Fibroblast of lung (primary cell): ENCODE measurements around the gene KCTD15. TPM values are rescaled to one million over a fixed set of nuclear protein-coding genes. Genes with fewer than 3 reads are reported as not detected.

Source experiments
- DNase-seq, 2 donors: peaks; one replicate each; pipeline versions ENCODE4 v3.0.0 to v3.0.0-alpha.2; 2010; ENCODE audit warnings: low read depth in 2 of 2
- H2AFZ ChIP-seq: 2 replicates; pipeline ENCODE4 v1.5.1; 2012; ENCODE audit warnings: low read length, control low read depth, inconsistent platforms
- H3K27ac ChIP-seq: 2 replicates; pipeline ENCODE4 v1.5.1; 2011; ENCODE audit warnings: low read length, control low read depth; ENCODE audit not compliant: insufficient read depth
- H3K27me3 ChIP-seq: 2 replicates; pipeline ENCODE4 v1.5.1; 2011; ENCODE audit warnings: mild to moderate bottlenecking, low read length; ENCODE audit not compliant: control insufficient read depth, insufficient read depth
- H3K36me3 ChIP-seq: 2 replicates; pipeline ENCODE4 v1.5.1; 2011; ENCODE audit warnings: low read length; ENCODE audit not compliant: control insufficient read depth, insufficient read depth
- H3K4me1 ChIP-seq: 2 replicates; pipeline ENCODE4 v1.5.1; 2011; ENCODE audit warnings: low read length; ENCODE audit not compliant: control insufficient read depth, insufficient read depth; ENCODE audit errors: extremely low read depth
- H3K4me2 ChIP-seq: 2 replicates; pipeline ENCODE4 v1.5.1; 2011; ENCODE audit warnings: low read length, control low read depth; ENCODE audit not compliant: insufficient read depth; ENCODE audit errors: extremely low read depth
- H3K4me3 ChIP-seq, 4 experiments: fragments of 200-600 bp in 1 of 4; sonication (generic) in 1 of 4; replicated peaks in 1 of 4; 2 replicates each; pipeline ENCODE4 v1.5.1; 2011 to 2016; ENCODE audit warnings: low read length in 4 of 4, low read depth in 3 of 4, mild to moderate bottlenecking in 3 of 4, control low read depth in 2 of 4, inconsistent platforms in 1 of 4, mixed read lengths in 1 of 4; ENCODE audit not compliant: insufficient read depth in 1 of 4; ENCODE audit errors: control extremely low read depth in 1 of 4
- H3K79me2 ChIP-seq: 2 replicates; pipeline ENCODE4 v1.5.1; 2012; ENCODE audit warnings: mild to moderate bottlenecking, low read length, inconsistent platforms; ENCODE audit not compliant: control insufficient read depth, insufficient read depth
- H3K9ac ChIP-seq: 2 replicates; pipeline ENCODE4 v1.5.1; 2011; ENCODE audit warnings: mild to moderate bottlenecking, low read length, control low read depth; ENCODE audit not compliant: insufficient read depth
- H3K9me3 ChIP-seq: 2 replicates; pipeline ENCODE4 v1.5.1; 2012; ENCODE audit warnings: low read depth, low read length; ENCODE audit not compliant: control insufficient read depth, insufficient read depth
- H4K20me1 ChIP-seq: 2 replicates; pipeline ENCODE4 v1.5.1; 2011; ENCODE audit warnings: low read length; ENCODE audit not compliant: control insufficient read depth, insufficient read depth; ENCODE audit errors: extremely low read depth
- CTCF ChIP-seq, 2 donors: IDR thresholded peaks in 1 of 2; conservative IDR thresholded peaks in 1 of 2; 1 replicate in 1 of 2; 2 replicates in 1 of 2; pipeline ENCODE4 v1.5.1; 2011 to 2012; ENCODE audit warnings: low read length in 2 of 2, control low read depth in 1 of 2, inconsistent platforms in 1 of 2, low read depth in 1 of 2, mild to moderate bottlenecking in 1 of 2
- EZH2 ChIP-seq: IDR thresholded peaks from 2 replicates; pipeline ENCODE4 v1.5.1; 2012; ENCODE audit warnings: low read length, control low read depth, mild to moderate bottlenecking; ENCODE audit errors: missing control alignments
- polyA plus RNA-seq, 2 donors: library from polyadenylated mRNA; depleted of rRNA in 1 of 2; stranded (reverse) in 1 of 2; unstranded in 1 of 2; fragments of >200 nt; gene quantifications; 2 replicates each; pipeline ENCODE4 v1.2.1, GENCODE V29; 2011 to 2012; ENCODE audit warnings: missing spikeins in 1 of 2
- total RNA-seq: library from RNA; depleted of rRNA; stranded (reverse); fragments of >200 nt; gene quantifications from 2 replicates; pipeline ENCODE4 v1.2.1, GENCODE V29; 2014

KCTD15 gene
- total and polyA plus RNA-seq, 2 donors (not counting 1 experiment from before 2014, with no cell fraction given) = 3.3 to 9.7 TPM

- H3K27ac ChIP-seq = no peak overlapping the region
- no peak overlapping the region for H3K9ac ChIP-seq
- TF ChIP-seq CTCF (conservative IDR thresholded peaks at IDR 0.05 in 1 of 2, IDR thresholded peaks at IDR 0.05 in 1 of 2; ENCODE audit: low read depth in 1 of 2, low read length in 2 of 2) (no peak), EZH2 (no peak)
- H4K20me1 ChIP-seq = no peaks in the 10 kb centered on the region
- no peak overlapping the region for H3K4me3 ChIP-seq
- no peaks in the 10 kb centered on the region for H3K79me2 ChIP-seq
- H3K4me1 ChIP-seq = no peaks in the 10 kb centered on the region
- no peaks in the 10 kb centered on the region for H3K27me3 ChIP-seq
- H3K9me3 ChIP-seq = no peaks in the 10 kb centered on the region
- no peaks in the 10 kb centered on the region for H3K36me3 ChIP-seq
- DNase-seq = no peak
- no peak overlapping the region for H2AFZ ChIP-seq
- H3K4me2 ChIP-seq = no peak overlapping the region
Observed at GRCh38 chr19:33830264-33830663, 33.6 kb downstream of the KCTD15 start.

- H3K27me3 ChIP-seq = no peaks in the 10 kb centered on the region
- H3K9me3 ChIP-seq = no peaks in the 10 kb centered on the region
- no peaks in the 10 kb centered on the region for H3K36me3 ChIP-seq
- TF ChIP-seq CTCF (conservative IDR thresholded peaks at IDR 0.05 in 1 of 2, IDR thresholded peaks at IDR 0.05 in 1 of 2; ENCODE audit: low read depth in 1 of 2, low read length in 2 of 2) (no peak), EZH2 (no peak)
- no peak for DNase-seq
- H3K27ac ChIP-seq = no peak overlapping the region
- H3K4me3 ChIP-seq = no peak overlapping the region
- H3K9ac ChIP-seq = no peak overlapping the region
- no peaks in the 10 kb centered on the region for H3K4me1 ChIP-seq
- no peaks in the 10 kb centered on the region for H4K20me1 ChIP-seq
- no peak overlapping the region for H2AFZ ChIP-seq
- no peak overlapping the region for H3K4me2 ChIP-seq
- H3K79me2 ChIP-seq = no peaks in the 10 kb centered on the region
Observed at GRCh38 chr19:33831825-33832224, 35.2 kb downstream of the KCTD15 start.

GRCh38 chr19:33832633-33833032 is 36.0 kb downstream of the KCTD15 start:
- H3K9me3 ChIP-seq = no peaks in the 10 kb centered on the region
- DNase-seq = no peak
- no peak overlapping the region for H3K4me3 ChIP-seq
- H4K20me1 ChIP-seq = no peaks in the 10 kb centered on the region
- TF ChIP-seq EZH2 = no peak
- TF ChIP-seq CTCF (conservative IDR thresholded peaks at IDR 0.05 in 1 of 2, IDR thresholded peaks at IDR 0.05 in 1 of 2; ENCODE audit: low read depth in 1 of 2, low read length in 2 of 2) = no peak
- no peaks in the 10 kb centered on the region for H3K79me2 ChIP-seq
- no peaks in the 10 kb centered on the region for H3K36me3 ChIP-seq
- no peaks in the 10 kb centered on the region for H3K27me3 ChIP-seq
- no peak overlapping the region for H3K9ac ChIP-seq
- no peak overlapping the region for H3K27ac ChIP-seq
- no peaks in the 10 kb centered on the region for H3K4me1 ChIP-seq
- no peak overlapping the region for H2AFZ ChIP-seq
- H3K4me2 ChIP-seq = no peak overlapping the region
